Kidney (tissue), 14 donors: ENCODE results near the gene DCHS1. TPM values are rescaled to one million over a fixed set of nuclear protein-coding genes. Genes with fewer than 3 reads are reported as not detected.

ENCODE experiments used
- DNase-seq, 5 donors: peaks; one replicate each; pipeline ENCODE4 v3.0.0-alpha.2; 2013 to 2020
- FAIRE-seq: peaks from 2 replicates; lab custom pipeline; 2012; peaks lifted over from hg19 to GRCh38; lab: Jason Lieb, UNC
- H3K27ac ChIP-seq, 2 donors: one replicate each; pipeline ENCODE4 v1.7.0; 2013; ENCODE audit warnings: low read depth in 2 of 2, low read length in 2 of 2, inconsistent platforms in 1 of 2
- H3K27me3 ChIP-seq: one replicate; pipeline ENCODE4 v1.7.1; 2013; ENCODE audit warnings: low read length, inconsistent platforms; ENCODE audit not compliant: control insufficient read depth, insufficient read depth
- H3K36me3 ChIP-seq, 3 donors: one replicate each; pipeline versions ENCODE4 v1.7.0 to v1.7.1; 2013; ENCODE audit warnings: low read length in 3 of 3, control low read depth in 1 of 3, inconsistent platforms in 1 of 3; ENCODE audit not compliant: insufficient read depth in 3 of 3, control insufficient read depth in 2 of 3
- H3K4me1 ChIP-seq, 3 donors: one replicate each; pipeline versions ENCODE4 v1.7.0 to v1.7.1; 2013; ENCODE audit warnings: low read length in 3 of 3, inconsistent platforms in 1 of 3, low read depth in 1 of 3; ENCODE audit not compliant: control insufficient read depth in 2 of 3, insufficient read depth in 2 of 3
- H3K4me3 ChIP-seq, 3 donors: one replicate each; pipeline versions ENCODE4 v1.7.0 to v1.8.1; 2013; ENCODE audit warnings: low read length in 3 of 3, control low read depth in 1 of 3, inconsistent platforms in 1 of 3
- H3K9ac ChIP-seq, 3 donors: one replicate each; pipeline versions ENCODE4 v1.7.0 to v1.7.1; 2013; ENCODE audit warnings: low read length in 3 of 3, control low read depth in 1 of 3, inconsistent platforms in 1 of 3
- H3K9me3 ChIP-seq, 3 donors: one replicate each; pipeline versions ENCODE4 v1.7.0 to v1.7.1; 2013; ENCODE audit warnings: low read length in 3 of 3, control low read depth in 1 of 3, inconsistent platforms in 1 of 3; ENCODE audit not compliant: control insufficient read depth in 2 of 3, insufficient read depth in 1 of 3
- intact Hi-C: fragments of 100-400 bp; cut with DNase I; formaldehyde crosslinking; loops from one replicate; pipeline ENCODE4 v1.11.1; 2022
- polyA plus RNA-seq: library from polyadenylated mRNA; stranded (reverse); fragments of 350-450 nt; fragmentation: Illumina TruSeq; extraction: RNeasy Lipid Tissue Mini Kit (QIAGEN cat#74804); gene quantifications from one replicate; pipeline ENCODE4 v1.2.3, GENCODE V29; 2014; ENCODE audit warnings: low read depth, low replicate concordance; ENCODE audit not compliant: insufficient read depth
- total RNA-seq: library from RNA; stranded (reverse); fragmentation: NEBNext Ultra II Directional; extraction: Animal tissue kit (Norgen Biotek cat#: 25700); gene quantifications from one replicate; pipeline ENCODE4 v1.2.1, GENCODE V29; 2021
- TF ChIP-seq, protein P1 (sequence below): IDR thresholded peaks from 3 replicates; pipeline ENCODE4 v1.5.1; 2012; ENCODE audit warnings: mild to moderate bottlenecking, moderate library complexity, borderline replicate concordance; ENCODE audit not compliant: insufficient read depth; ENCODE audit errors: extremely low read depth
- donor health status: control.
- donor health status: control.
- donor health status: control.
- donor health status: control.
- donor health status: control.
- donor health status: DM: yes; HTN: yes; CAD: no.
- donor health status: Normal renal cell carcinoma (clear cell type).

Gene DCHS1
- total and polyA plus RNA-seq, 2 donors from 2014 or later, result 2.4 to 17.0 TPM

DNA sequence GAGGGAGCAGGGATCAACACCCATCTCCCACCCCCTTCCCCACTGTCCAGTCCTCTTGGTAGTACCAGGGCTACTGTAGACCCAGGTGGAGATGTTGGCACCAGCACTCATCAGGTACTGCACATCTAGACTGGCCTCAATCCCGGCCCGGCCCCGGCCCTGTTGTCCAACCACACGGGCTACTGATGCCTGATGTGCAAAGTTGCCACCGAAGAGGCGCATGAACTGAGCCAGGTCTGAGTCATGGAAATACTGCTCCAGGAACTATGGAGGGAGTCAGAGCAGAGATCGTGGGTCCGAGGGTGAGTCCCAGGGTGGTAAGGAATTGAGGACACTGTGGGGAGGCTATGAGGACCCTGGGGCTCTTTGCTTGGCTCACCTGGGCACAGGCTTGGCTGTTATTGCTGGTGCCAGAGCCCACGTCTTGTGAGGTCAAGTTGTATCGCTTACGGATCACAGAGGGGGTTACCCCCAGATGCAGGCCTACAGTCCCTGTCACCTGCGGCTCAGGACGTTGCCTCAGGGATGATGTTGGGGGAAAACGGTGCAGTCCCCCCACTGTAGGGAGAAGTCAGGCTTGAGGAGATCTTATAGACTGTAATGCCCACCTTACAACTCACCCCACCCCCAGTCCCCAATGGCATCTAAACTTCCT, 38.9 kb downstream of the DCHS1 start:
- H3K4me1 ChIP-seq, result peaks cover 0 to 12% (median 6%) of the 10 kb centered on the region in 3 donors
- no peak overlapping the region for H3K4me3 ChIP-seq
- TF ChIP-seq, protein P1, sequence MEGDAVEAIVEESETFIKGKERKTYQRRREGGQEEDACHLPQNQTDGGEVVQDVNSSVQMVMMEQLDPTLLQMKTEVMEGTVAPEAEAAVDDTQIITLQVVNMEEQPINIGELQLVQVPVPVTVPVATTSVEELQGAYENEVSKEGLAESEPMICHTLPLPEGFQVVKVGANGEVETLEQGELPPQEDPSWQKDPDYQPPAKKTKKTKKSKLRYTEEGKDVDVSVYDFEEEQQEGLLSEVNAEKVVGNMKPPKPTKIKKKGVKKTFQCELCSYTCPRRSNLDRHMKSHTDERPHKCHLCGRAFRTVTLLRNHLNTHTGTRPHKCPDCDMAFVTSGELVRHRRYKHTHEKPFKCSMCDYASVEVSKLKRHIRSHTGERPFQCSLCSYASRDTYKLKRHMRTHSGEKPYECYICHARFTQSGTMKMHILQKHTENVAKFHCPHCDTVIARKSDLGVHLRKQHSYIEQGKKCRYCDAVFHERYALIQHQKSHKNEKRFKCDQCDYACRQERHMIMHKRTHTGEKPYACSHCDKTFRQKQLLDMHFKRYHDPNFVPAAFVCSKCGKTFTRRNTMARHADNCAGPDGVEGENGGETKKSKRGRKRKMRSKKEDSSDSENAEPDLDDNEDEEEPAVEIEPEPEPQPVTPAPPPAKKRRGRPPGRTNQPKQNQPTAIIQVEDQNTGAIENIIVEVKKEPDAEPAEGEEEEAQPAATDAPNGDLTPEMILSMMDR, result no peak
- peak in 1 of 5 donors; percentile 59 for DNase-seq
- no peaks in the 10 kb centered on the region for H3K9me3 ChIP-seq
- no peak overlapping the region for H3K9ac ChIP-seq
- no peaks in the 10 kb centered on the region for H3K27me3 ChIP-seq
- H3K27ac ChIP-seq, result no peak overlapping the region
- no peak for FAIRE-seq
- H3K36me3 ChIP-seq, result peaks cover 4 to 15% (median 7%) of the 10 kb centered on the region in 3 donors
- intact Hi-C loops, result no loop called here

DNA sequence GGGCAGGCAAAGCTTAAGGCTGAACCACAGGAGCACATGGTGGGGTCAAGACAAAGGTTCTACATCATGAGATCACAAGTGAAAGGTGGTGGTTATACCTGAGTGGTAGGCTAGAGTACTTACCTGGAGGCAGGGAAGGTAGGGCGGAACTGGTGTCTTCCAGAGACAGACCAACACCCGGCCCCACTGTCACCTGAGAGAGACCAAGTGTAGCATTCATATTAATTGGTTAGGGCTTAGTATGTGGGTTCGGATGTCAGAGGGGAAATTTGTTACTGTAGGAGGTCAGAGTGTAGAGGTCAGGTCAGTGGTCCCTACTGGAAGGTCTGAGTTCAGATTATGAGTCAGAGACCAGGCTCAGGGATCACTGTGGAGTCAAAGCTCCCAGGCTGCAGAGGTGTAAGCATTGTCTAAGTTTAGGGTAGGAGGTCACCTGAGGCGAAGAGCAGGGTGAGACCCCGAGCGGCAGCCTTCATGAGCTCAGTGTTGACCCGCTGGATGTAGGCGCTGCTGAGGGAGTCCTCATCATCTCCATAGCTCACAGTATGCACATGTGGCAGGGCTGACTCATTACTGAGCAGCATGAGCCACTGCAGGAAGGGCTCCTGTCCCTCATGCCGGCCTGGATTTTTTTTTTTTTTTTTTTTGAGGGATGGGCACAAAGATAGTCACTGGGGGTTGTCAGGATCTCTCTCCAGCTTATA, 39.6 kb downstream of the DCHS1 start:
- DNase-seq, result no peak
- Histone ChIP-seq H3K9ac (no peak overlapping the region), H3K9me3 (no peaks in the 10 kb centered on the region), H3K27ac (no peak overlapping the region), H3K4me1 (peaks cover 0 to 16% (median 11%) of the 10 kb centered on the region in 3 donors), H3K4me3 (no peak overlapping the region), H3K36me3 (peaks cover 4 to 19% (median 7%) of the 10 kb centered on the region in 3 donors), H3K27me3 (no peaks in the 10 kb centered on the region)
- intact Hi-C loops, result no loop called here
- TF ChIP-seq, protein P1, result no peak
- FAIRE-seq, result no peak

DNA sequence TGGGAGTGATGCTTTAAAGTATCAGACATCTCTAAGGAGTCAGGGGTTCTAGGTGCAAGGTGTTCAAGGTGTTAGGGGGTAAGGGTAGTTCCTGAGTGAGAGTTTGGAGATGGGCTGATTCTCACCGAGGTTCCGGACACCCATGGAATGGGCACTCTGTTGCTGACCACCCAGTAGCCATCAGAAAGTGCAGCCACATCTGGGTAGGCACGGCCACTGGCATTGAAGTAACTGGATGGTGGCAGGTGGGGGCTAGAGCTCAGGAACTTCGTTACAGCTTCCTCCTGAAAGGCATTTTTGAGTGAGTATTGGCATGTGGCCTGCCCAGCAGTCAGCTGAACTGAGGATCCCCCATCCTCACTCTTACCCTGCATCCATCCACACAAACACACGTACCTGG, 40.6 kb downstream of the DCHS1 start:
- DNase-seq (peak in 1 of 5 donors; percentile 30), FAIRE-seq (no peak)
- intact Hi-C loops, result no loop called here
- peaks cover 11 to 29% (median 11%) of the 10 kb centered on the region in 3 donors for H3K36me3 ChIP-seq
- H3K4me3 ChIP-seq, result no peak overlapping the region
- H3K9ac ChIP-seq, result no peak overlapping the region
- H3K4me1 ChIP-seq, result peaks cover 0 to 18% (median 14%) of the 10 kb centered on the region in 3 donors
- TF ChIP-seq, protein P1, result no peak
- no peaks in the 10 kb centered on the region for H3K27me3 ChIP-seq
- H3K9me3 ChIP-seq, result no peaks in the 10 kb centered on the region
- no peak overlapping the region for H3K27ac ChIP-seq
